ENCODE results near the gene GRHL3. TPM values are rescaled to one million over a fixed set of nuclear protein-coding genes. Genes with fewer than 3 reads are reported as not detected.
"Not testable (repeated sequence)": the region's sequence is repeated elsewhere in the genome, so short reads cannot be mapped to it uniquely, and the experiment has no call there.

Gene GRHL3
- not detected for polyA plus RNA-seq (ENCODE audit: low read depth in 6 of 6)

DNA sequence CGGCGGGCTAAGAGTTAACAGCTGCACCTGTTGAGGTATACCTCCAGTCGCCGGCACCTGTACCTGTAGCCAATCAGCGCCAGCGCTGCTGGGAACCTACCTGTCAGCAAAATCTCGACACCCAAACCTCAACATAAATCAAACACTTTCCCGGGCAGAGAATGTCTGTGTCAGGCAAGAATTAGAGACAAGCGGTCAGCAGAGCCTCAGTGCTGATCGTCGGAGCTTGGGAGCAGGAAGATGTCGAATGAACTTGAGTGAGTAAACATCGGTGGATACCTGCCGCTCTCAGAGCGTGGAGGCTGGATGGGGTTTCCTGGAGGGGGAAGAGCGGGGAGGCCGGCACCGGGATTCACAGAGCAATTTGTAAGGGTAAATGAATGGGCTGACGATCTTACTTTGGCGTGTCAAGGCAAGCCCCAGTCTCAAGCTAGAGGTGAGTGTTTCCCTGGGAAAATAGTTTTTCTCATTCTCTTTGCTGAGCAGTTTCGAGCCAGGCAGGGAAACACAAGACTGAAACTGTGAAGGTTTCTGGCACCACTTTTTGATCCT, at the start of gene GRHL3:
Gene GRHL3 (plus strand): TSS at position 46 of the 552 bp plus-strand sequence. CDS start 195 bp downstream, at position 241.
- Mint-ChIP-seq H3K36me3 (no peaks in the 10 kb centered on the region), H3K27ac (peak within 1 kb of the TSS in 2 of 6 donors; percentile 28 to 48), H3K27me3 (peaks cover 64 to 76% (median 68%) of the 10 kb centered on the region in 3 donors), H3K9me3 (no peaks in the 10 kb centered on the region), H3K4me3 (peak within 1 kb of the TSS; percentile 0 to 83 (median 69)), H3K4me1 (peaks cover 18 to 43% (median 40%) of the 10 kb centered on the region in 3 donors)
- no peak for DNase-seq
- no peak for ATAC-seq (ENCODE audit: low read depth in 2 of 2)

GRCh38 chr1:24274203-24275103, 44.7 kb upstream of the GRHL3 start:
- H3K27ac Mint-ChIP-seq = not testable (repeated sequence)
- H3K36me3 Mint-ChIP-seq = peaks cover 11 to 13% of the 10 kb centered on the region in 2 donors
- peaks cover 36 to 71% (median 39%) of the 10 kb centered on the region in 3 donors for H3K27me3 Mint-ChIP-seq

GRCh38 chr1:24275104-24275410, 44.1 kb upstream of the GRHL3 start:
- Mint-ChIP-seq H3K27me3 (peaks cover 37 to 70% (median 37%) of the 10 kb centered on the region in 3 donors), H3K4me1 (peaks cover 0 to 4% (median 0%) of the 10 kb centered on the region in 3 donors), H3K27ac (no peak overlapping the region), H3K4me3 (peak overlapping the region in 1 of 8 donors; percentile 24), H3K9me3 (peaks cover 4 to 32% (median 17%) of the 10 kb centered on the region in 7 donors), H3K36me3 (peaks cover 10 to 11% of the 10 kb centered on the region in 2 donors)
- no peak for DNase-seq
- ATAC-seq (ENCODE audit: low read depth in 2 of 2) = no peak

More at GRCh38 chr1:24274203-24275103, 44.7 kb upstream of the GRHL3 start:
- not testable (repeated sequence) for ATAC-seq (ENCODE audit: low read depth in 2 of 2); H3K4me1 Mint-ChIP-seq; DNase-seq; H3K4me3 Mint-ChIP-seq
- H3K9me3 Mint-ChIP-seq = peaks cover 4 to 35% (median 20%) of the 10 kb centered on the region in 7 donors

DNA sequence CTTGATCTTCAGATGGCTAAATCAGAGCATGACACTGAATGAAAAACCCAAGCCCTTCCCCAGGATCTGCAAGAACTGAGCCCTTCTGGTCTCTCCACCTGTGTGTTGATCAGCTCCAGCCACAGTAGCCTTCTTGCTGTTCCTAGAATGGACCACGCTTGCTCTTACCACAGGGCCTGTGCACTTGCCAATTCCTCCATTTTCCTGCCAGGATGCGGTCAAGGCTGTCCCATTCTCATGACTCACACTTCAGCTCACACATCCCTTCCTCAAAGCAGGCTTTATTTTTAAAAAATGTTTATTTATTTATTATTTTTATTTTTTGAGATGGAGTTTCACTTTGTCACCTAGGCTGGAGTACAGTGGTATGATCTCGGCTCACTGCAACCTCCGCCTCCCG, 43.6 kb upstream of the GRHL3 start:
- Mint-ChIP-seq H3K4me3 (peak overlapping the region in 1 of 8 donors; percentile 24), H3K36me3 (peaks cover 7 to 11% of the 10 kb centered on the region in 2 donors), H3K27me3 (peaks cover 37 to 70% (median 39%) of the 10 kb centered on the region in 3 donors), H3K9me3 (peaks cover 4 to 27% (median 16%) of the 10 kb centered on the region in 7 donors), H3K4me1 (peaks cover 0 to 4% (median 0%) of the 10 kb centered on the region in 3 donors), H3K27ac (no peak overlapping the region)
- no peak for ATAC-seq (ENCODE audit: low read depth in 2 of 2)
- DNase-seq = no peak

DNA sequence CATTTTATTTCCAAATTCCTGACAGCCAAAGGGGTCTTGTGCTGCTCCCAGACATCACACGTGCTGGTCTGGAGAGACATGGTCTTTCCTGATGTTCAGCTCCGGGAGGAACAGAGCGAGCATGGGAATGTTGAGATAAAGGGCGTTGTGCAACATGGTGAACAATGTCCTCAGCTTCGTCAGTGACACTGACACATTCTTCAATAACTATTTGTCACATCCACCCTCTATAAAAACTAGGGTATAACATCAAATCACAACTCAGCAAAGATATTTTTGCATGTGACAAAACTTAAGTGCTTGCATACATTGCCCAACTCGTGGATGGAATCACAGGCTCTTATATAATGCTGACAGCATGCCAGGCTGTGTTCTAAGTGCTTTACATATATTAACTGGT, 42.4 kb upstream of the GRHL3 start:
- Mint-ChIP-seq H3K9me3 (peaks cover 4 to 23% (median 14%) of the 10 kb centered on the region in 7 donors), H3K27me3 (peaks cover 31 to 59% (median 32%) of the 10 kb centered on the region in 3 donors), H3K36me3 (peaks cover 3 to 11% of the 10 kb centered on the region in 2 donors), H3K4me3 (no peak overlapping the region), H3K27ac (no peak overlapping the region), H3K4me1 (peaks cover 0 to 4% (median 0%) of the 10 kb centered on the region in 3 donors)
- DNase-seq = no peak
- no peak for ATAC-seq (ENCODE audit: low read depth in 2 of 2)

- ATAC-seq (ENCODE audit: low read depth in 2 of 2) (no peak), DNase-seq (no peak)
- Mint-ChIP-seq H3K27me3 (peaks cover 28 to 51% (median 28%) of the 10 kb centered on the region in 3 donors), H3K27ac (no peak overlapping the region), H3K9me3 (peaks cover 4 to 15% (median 11%) of the 10 kb centered on the region in 7 donors), H3K36me3 (peaks cover 0 to 11% of the 10 kb centered on the region in 2 donors), H3K4me3 (no peak overlapping the region), H3K4me1 (peaks cover 0 to 4% (median 0%) of the 10 kb centered on the region in 3 donors)
Measured at GRCh38 chr1:24277420-24278169, 41.6 kb upstream of the GRHL3 start.

GRCh38 chr1:24278726-24279125, 40.4 kb upstream of the GRHL3 start:
- Mint-ChIP-seq H3K27me3 (peaks cover 19 to 39% (median 27%) of the 10 kb centered on the region in 3 donors), H3K27ac (no peak overlapping the region), H3K36me3 (peaks cover 0 to 4% of the 10 kb centered on the region in 2 donors), H3K9me3 (peaks cover 0 to 5% (median 2%) of the 10 kb centered on the region in 7 donors), H3K4me3 (peak overlapping the region in 1 of 8 donors; percentile 20), H3K4me1 (peaks cover 0 to 4% (median 0%) of the 10 kb centered on the region in 3 donors)
- ATAC-seq (ENCODE audit: low read depth in 2 of 2) = no peak
- no peak for DNase-seq

DNA sequence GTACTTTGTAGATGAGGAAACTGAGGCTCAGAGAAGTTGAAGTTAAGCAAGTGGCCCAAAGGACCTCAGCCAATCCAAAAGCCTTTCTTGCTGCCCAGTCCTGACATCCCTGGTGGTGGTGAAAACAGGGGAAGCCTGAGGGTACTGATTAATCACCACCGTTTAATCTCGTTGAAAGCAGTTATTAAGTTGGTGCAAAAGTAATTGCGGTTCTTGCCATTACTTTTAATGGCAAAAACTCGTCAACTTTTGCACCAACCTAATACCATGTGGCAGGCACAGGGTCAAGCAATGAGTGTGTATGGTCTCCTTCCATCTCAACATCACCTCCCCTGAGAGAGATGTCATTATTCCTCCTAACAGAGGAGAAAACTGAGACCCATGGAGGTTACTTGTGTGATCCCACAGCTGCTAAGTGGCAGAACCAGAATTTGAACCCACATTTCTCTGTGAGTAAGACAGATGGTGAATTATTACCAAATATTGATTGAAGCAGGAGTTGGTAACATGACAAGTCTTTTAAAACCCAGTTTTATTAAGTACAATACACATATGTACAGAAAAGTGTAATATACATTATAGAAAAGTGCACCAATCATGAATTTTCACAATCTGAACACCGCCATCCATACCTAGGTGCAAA, 39.4 kb upstream of the GRHL3 start:
- peaks cover 0 to 4% (median 0%) of the 10 kb centered on the region in 3 donors for H3K4me1 Mint-ChIP-seq
- peaks cover 0 to 2% (median 0%) of the 10 kb centered on the region in 7 donors for H3K9me3 Mint-ChIP-seq
- H3K36me3 Mint-ChIP-seq = no peaks in the 10 kb centered on the region
- no peak overlapping the region for H3K27ac Mint-ChIP-seq
- H3K4me3 Mint-ChIP-seq = no peak overlapping the region
- DNase-seq (no peak), ATAC-seq (ENCODE audit: low read depth in 2 of 2) (no peak)
- peaks cover 14 to 31% (median 30%) of the 10 kb centered on the region in 3 donors for H3K27me3 Mint-ChIP-seq

DNA sequence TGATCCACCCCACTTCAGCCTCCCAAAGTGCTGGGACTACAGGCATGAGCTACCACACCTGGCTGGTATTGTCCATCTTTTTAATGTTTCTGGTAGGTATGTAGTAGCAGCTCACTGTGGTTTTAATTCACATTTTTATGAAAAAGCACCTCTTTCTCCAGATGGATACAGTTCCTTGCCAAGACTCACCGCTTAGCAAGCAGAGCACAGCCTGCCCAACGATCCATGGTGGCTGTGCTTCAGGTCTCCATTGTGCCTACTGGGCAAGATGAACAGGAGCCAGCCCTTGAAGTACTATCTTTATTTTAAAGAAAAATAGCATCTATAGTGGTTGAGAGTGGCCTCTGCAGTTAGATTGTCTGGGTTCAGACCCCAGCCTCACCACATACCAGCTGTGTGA, 37.6 kb upstream of the GRHL3 start:
- H3K27ac Mint-ChIP-seq = no peak overlapping the region
- H3K4me3 Mint-ChIP-seq = no peak overlapping the region
- peaks cover 0 to 4% (median 2%) of the 10 kb centered on the region in 3 donors for H3K4me1 Mint-ChIP-seq
- ATAC-seq (ENCODE audit: low read depth in 2 of 2) (no peak), DNase-seq (no peak)
- peaks cover 0 to 2% (median 0%) of the 10 kb centered on the region in 7 donors for H3K9me3 Mint-ChIP-seq
- peaks cover 0 to 23% (median 22%) of the 10 kb centered on the region in 3 donors for H3K27me3 Mint-ChIP-seq
- H3K36me3 Mint-ChIP-seq = no peaks in the 10 kb centered on the region

DNA sequence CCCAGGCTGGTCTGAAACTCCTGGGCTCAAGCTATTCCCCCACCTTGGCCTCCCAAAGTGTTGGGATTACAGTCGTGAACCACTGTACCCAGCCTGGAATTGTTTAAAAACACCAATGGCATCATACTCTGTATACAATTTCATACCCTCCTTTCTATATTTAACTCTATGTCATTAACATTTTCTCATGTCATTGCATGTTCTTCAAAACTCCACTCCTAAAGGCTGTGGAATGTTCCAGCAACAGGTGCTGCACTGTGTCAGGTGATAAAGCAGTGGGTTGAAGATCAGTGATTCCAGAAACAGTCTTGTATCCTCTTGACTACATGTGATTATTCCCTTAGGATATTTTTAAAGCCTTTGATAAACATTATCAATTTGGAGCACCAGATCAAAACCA, 36.7 kb upstream of the GRHL3 start:
- Mint-ChIP-seq H3K36me3 (no peaks in the 10 kb centered on the region), H3K27me3 (peaks cover 0 to 21% (median 19%) of the 10 kb centered on the region in 3 donors), H3K9me3 (peaks cover 0 to 2% (median 0%) of the 10 kb centered on the region in 7 donors), H3K4me3 (no peak overlapping the region), H3K4me1 (peaks cover 0 to 2% (median under 1%) of the 10 kb centered on the region in 3 donors), H3K27ac (no peak overlapping the region)
- ATAC-seq (ENCODE audit: low read depth in 2 of 2) (no peak), DNase-seq (no peak)

- ATAC-seq (ENCODE audit: low read depth in 2 of 2) (no peak), DNase-seq (no peak)
- Mint-ChIP-seq H3K4me1 (peaks cover 0 to 2% (median 0%) of the 10 kb centered on the region in 3 donors), H3K9me3 (peaks cover 0 to 2% (median 0%) of the 10 kb centered on the region in 7 donors), H3K36me3 (no peaks in the 10 kb centered on the region), H3K27ac (no peak overlapping the region), H3K27me3 (peaks cover 0 to 22% (median 8%) of the 10 kb centered on the region in 3 donors), H3K4me3 (no peak overlapping the region)
Measured at GRCh38 chr1:24283326-24284155, 35.6 kb upstream of the GRHL3 start.

DNA sequence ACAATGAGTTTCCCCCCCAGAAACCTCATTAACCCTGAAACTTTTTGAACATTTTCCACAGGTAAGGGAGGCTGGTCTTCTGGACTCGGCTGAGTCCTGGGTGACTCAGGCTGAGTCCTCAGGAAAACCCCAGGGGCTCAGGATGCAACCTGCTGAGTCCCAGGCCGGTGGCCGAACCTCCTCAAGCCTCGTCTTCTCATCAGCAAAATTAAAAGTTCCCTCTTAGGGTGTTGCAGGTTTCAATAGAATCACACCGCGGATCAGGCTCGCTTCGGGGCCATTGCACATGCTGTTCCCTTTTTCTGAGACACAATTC, 35.0 kb upstream of the GRHL3 start:
- Mint-ChIP-seq H3K27me3 (peaks cover 0 to 22% (median 7%) of the 10 kb centered on the region in 3 donors), H3K4me3 (no peak overlapping the region), H3K9me3 (peaks cover 0 to 2% (median 0%) of the 10 kb centered on the region in 7 donors), H3K27ac (peak overlapping the region in 1 of 6 donors; percentile 42), H3K4me1 (peaks cover 0 to 2% (median 0%) of the 10 kb centered on the region in 3 donors), H3K36me3 (no peaks in the 10 kb centered on the region)
- no peak for ATAC-seq (ENCODE audit: low read depth in 2 of 2)
- DNase-seq = no peak
